Naive B cell (primary cell): Measurements from ENCODE around the gene KBTBD8. TPM values are rescaled to one million over a fixed set of nuclear protein-coding genes. Genes with fewer than 3 reads are reported as not detected.

ENCODE experiments used
- ATAC-seq, 2 donors: fragments of 150-1000 bp; cut with Tn5 transposase; 2 replicates each; pipeline ENCODE4 v1.10.0; 2021; ENCODE audit warnings: low read depth in 2 of 2, mild to moderate bottlenecking in 2 of 2, moderate library complexity in 2 of 2
- DNase-seq: peaks from one replicate; pipeline ENCODE4 v3.0.0; 2022
- H3K27ac Mint-ChIP-seq, 6 donors: one replicate each; pipeline ENCODE4 v1.8.0; 2020 to 2022; ENCODE audit warnings: mild to moderate bottlenecking in 6 of 6, mixed read lengths in 6 of 6, moderate library complexity in 5 of 6, inconsistent platforms in 2 of 6
- H3K27me3 Mint-ChIP-seq, 3 donors: one replicate each; pipeline ENCODE4 v1.8.0; 2021 to 2022; ENCODE audit warnings: mixed read lengths in 3 of 3, mild to moderate bottlenecking in 1 of 3
- H3K36me3 Mint-ChIP-seq, 2 donors: one replicate each; pipeline ENCODE4 v1.8.0; 2020 to 2022; ENCODE audit warnings: mixed read lengths in 2 of 2, inconsistent platforms in 1 of 2, mild to moderate bottlenecking in 1 of 2
- H3K4me1 Mint-ChIP-seq, 3 donors: one replicate each; pipeline ENCODE4 v1.8.0; 2020 to 2022; ENCODE audit warnings: mixed read lengths in 3 of 3, inconsistent platforms in 1 of 3, mild to moderate bottlenecking in 1 of 3, moderate library complexity in 1 of 3
- H3K4me3 Mint-ChIP-seq, 8 donors: one replicate each; pipeline ENCODE4 v1.8.0; 2020 to 2022; ENCODE audit warnings: mild to moderate bottlenecking in 8 of 8, mixed read lengths in 8 of 8, moderate library complexity in 8 of 8, inconsistent platforms in 2 of 8
- H3K9me3 Mint-ChIP-seq, 7 donors: one replicate each; pipeline ENCODE4 v1.8.0; 2020 to 2022; ENCODE audit warnings: mixed read lengths in 7 of 7, mild to moderate bottlenecking in 5 of 7, inconsistent platforms in 2 of 7, moderate library complexity in 1 of 7
- polyA plus RNA-seq, 6 donors: library from polyadenylated mRNA; unstranded; fragments of 300-500 nt; fragmentation: Illumina TruSeq; gene quantifications; one replicate each; pipeline ENCODE4 v1.2.3, GENCODE V29; 2021; ENCODE audit warnings: low read depth in 6 of 6

KBTBD8 gene
- polyA plus RNA-seq, 6 donors from 2014 or later, result 19.6 to 28.0 (median 21.9) TPM

GRCh38 chr3:66985336-66985920, 12.7 kb upstream of the KBTBD8 start:
- peaks cover 0 to 3% of the 10 kb centered on the region in 2 donors for H3K36me3 Mint-ChIP-seq
- no peak overlapping the region for H3K27ac Mint-ChIP-seq
- DNase-seq (no peak), ATAC-seq (no peak)
- H3K27me3 Mint-ChIP-seq, result peaks cover 8 to 16% (median 13%) of the 10 kb centered on the region in 3 donors
- no peaks in the 10 kb centered on the region for H3K9me3 Mint-ChIP-seq
- H3K4me3 Mint-ChIP-seq, result no peak overlapping the region
- H3K4me1 Mint-ChIP-seq, result peaks cover 0 to 4% (median 0%) of the 10 kb centered on the region in 3 donors

DNA sequence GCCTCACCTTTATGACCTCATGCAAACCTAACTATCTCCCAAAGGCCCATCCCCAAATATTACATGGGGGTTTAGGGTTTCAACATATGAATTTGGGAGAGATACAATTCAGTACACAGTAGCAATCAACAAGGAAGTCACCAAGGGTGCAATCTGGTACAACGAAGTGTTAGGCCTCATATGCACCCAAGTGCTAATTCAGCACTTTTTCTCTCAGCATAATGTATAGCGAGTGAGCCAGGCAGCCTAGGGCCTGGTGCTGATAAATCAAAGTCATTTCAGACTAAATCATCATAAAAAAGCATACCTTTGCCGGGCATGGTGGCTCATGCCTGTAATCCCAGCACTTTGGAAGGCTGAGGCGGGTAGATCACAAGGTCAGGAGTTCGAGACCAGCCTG, 11.7 kb upstream of the KBTBD8 start:
- ATAC-seq (no peak), DNase-seq (no peak)
- no peak overlapping the region for H3K4me3 Mint-ChIP-seq
- peaks cover 8 to 16% (median 13%) of the 10 kb centered on the region in 3 donors for H3K27me3 Mint-ChIP-seq
- no peaks in the 10 kb centered on the region for H3K9me3 Mint-ChIP-seq
- peaks cover 0 to 3% of the 10 kb centered on the region in 2 donors for H3K36me3 Mint-ChIP-seq
- peaks cover 0 to 4% (median 0%) of the 10 kb centered on the region in 3 donors for H3K4me1 Mint-ChIP-seq
- H3K27ac Mint-ChIP-seq, result no peak overlapping the region

DNA sequence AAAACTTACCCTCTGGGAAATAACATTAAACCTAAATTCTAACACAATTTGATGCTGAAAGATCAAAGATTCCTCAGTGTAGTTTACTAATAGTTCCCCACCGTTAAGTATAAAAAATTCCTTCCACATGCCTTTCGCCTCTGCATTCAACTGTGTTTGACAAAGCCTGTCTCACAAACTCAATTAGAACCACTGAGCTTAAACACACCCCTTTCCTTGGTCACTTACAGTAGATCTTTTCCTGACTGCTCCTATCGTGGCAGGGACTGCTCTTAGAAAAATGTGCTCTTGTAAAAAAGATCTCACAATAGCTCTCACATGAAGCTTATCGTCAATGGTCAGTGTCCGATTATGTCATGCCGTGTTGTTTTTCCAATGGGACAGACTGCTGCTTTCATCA, 8.9 kb upstream of the KBTBD8 start:
- DNase-seq (no peak), ATAC-seq (no peak)
- H3K9me3 Mint-ChIP-seq, result peaks cover 0 to 3% (median 0%) of the 10 kb centered on the region in 7 donors
- peaks cover 0 to 17% (median 16%) of the 10 kb centered on the region in 3 donors for H3K27me3 Mint-ChIP-seq
- no peak overlapping the region for H3K4me3 Mint-ChIP-seq
- no peak overlapping the region for H3K27ac Mint-ChIP-seq
- H3K36me3 Mint-ChIP-seq, result peaks cover 0 to 3% of the 10 kb centered on the region in 2 donors
- peaks cover 0 to 4% (median 0%) of the 10 kb centered on the region in 3 donors for H3K4me1 Mint-ChIP-seq

GRCh38 chr3:66989860-66990696, 8.0 kb upstream of the KBTBD8 start:
- H3K9me3 Mint-ChIP-seq, result peaks cover 0 to 3% (median 0%) of the 10 kb centered on the region in 7 donors
- DNase-seq (no peak), ATAC-seq (peak; percentile 75 to 80)
- H3K36me3 Mint-ChIP-seq, result peaks cover 0 to 3% of the 10 kb centered on the region in 2 donors
- peaks cover 0 to 4% (median 0%) of the 10 kb centered on the region in 3 donors for H3K4me1 Mint-ChIP-seq
- peaks cover 0 to 16% (median 14%) of the 10 kb centered on the region in 3 donors for H3K27me3 Mint-ChIP-seq
- H3K4me3 Mint-ChIP-seq, result peak overlapping the region in 4 of 8 donors; percentile 32 to 79 (median 61)
- peak overlapping the region in 2 of 6 donors; percentile 5 to 35 for H3K27ac Mint-ChIP-seq

- H3K9me3 Mint-ChIP-seq, result peaks cover 0 to 3% (median 0%) of the 10 kb centered on the region in 7 donors
- H3K4me3 Mint-ChIP-seq, result no peak overlapping the region
- no peak overlapping the region for H3K27ac Mint-ChIP-seq
- DNase-seq (no peak), ATAC-seq (no peak)
- peaks cover 0 to 4% (median 1%) of the 10 kb centered on the region in 3 donors for H3K4me1 Mint-ChIP-seq
- peaks cover 0 to 16% (median 14%) of the 10 kb centered on the region in 3 donors for H3K27me3 Mint-ChIP-seq
- H3K36me3 Mint-ChIP-seq, result no peaks in the 10 kb centered on the region
Observed at GRCh38 chr3:66991459-66991858, 6.6 kb upstream of the KBTBD8 start.

DNA sequence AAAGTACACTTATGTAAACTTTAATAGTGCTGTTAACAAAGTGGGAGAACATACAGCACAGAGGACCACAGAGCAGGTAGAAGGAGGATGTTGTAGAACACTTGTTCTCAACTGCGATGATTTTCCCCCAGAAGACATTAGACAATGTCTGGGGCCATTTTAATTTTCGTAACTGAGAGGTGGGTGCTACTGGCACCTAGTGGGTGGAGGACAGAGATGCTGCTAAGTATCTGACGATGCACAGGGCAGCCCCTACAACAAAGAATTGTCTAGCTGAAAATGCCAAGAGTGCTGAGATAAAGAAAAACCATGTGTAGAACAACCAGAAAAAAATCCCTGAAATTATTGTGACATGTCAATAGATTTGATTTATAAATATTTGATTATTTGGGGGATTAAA, 5.0 kb upstream of the KBTBD8 start:
- Mint-ChIP-seq H3K36me3 (no peaks in the 10 kb centered on the region), H3K4me1 (peaks cover 0 to 9% (median 9%) of the 10 kb centered on the region in 3 donors), H3K27ac (no peak overlapping the region), H3K27me3 (peaks cover 0 to 16% (median 14%) of the 10 kb centered on the region in 3 donors), H3K4me3 (no peak overlapping the region), H3K9me3 (peaks cover 0 to 3% (median 0%) of the 10 kb centered on the region in 7 donors)
- DNase-seq (no peak), ATAC-seq (no peak)

GRCh38 chr3:66994588-66994987, 3.5 kb upstream of the KBTBD8 start:
- no peak for DNase-seq
- Mint-ChIP-seq H3K27ac (no peak overlapping the region), H3K4me1 (peaks cover 7 to 16% (median 13%) of the 10 kb centered on the region in 3 donors), H3K27me3 (peaks cover 0 to 16% (median 14%) of the 10 kb centered on the region in 3 donors), H3K36me3 (no peaks in the 10 kb centered on the region), H3K9me3 (peaks cover 0 to 3% (median 0%) of the 10 kb centered on the region in 7 donors), H3K4me3 (no peak overlapping the region)
- no peak for ATAC-seq

GRCh38 chr3:66996696-66997095, 1.4 kb upstream of the KBTBD8 start:
- H3K27me3 Mint-ChIP-seq, result peaks cover 0 to 16% (median 14%) of the 10 kb centered on the region in 3 donors
- H3K9me3 Mint-ChIP-seq, result peaks cover 0 to 3% (median 0%) of the 10 kb centered on the region in 7 donors
- peaks cover 13 to 25% (median 25%) of the 10 kb centered on the region in 3 donors for H3K4me1 Mint-ChIP-seq
- no peak for ATAC-seq
- peak overlapping the region in 1 of 8 donors; percentile 39 for H3K4me3 Mint-ChIP-seq
- H3K27ac Mint-ChIP-seq, result no peak overlapping the region
- H3K36me3 Mint-ChIP-seq, result no peaks in the 10 kb centered on the region
- DNase-seq, result no peak

DNA sequence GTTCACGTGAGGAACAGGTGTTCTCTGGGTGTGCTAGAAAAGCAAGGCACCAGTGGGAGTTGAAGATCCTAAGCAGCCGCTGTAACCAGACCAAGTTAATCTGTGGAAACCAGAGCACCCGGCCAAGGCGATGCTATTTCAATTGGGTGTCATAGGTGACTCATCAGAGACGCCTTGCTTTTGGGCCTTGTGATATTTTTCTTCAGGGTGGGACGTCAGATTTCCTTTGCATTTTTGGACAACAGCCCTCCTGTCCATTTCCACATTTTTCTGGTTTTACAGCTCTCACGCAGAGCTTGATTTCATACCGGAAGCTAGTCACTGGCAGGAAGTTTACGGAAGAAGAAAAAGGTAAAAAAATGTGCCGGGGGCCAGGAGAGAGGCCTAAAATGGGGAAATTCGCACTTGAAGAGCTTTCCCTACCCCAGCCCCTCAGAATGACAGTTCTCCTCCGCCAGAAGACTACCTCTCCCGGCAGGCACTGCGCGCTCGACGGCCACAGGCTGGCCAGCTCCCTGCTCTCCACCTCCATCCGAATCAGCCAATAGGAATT, 471 bp upstream of the KBTBD8 start:
- peaks cover 0 to 14% (median 10%) of the 10 kb centered on the region in 3 donors for H3K27me3 Mint-ChIP-seq
- peak overlapping the region; percentile 47 to 98 (median 94) for H3K27ac Mint-ChIP-seq
- DNase-seq (no peak), ATAC-seq (no peak)
- no peaks in the 10 kb centered on the region for H3K36me3 Mint-ChIP-seq
- H3K4me3 Mint-ChIP-seq, result peak overlapping the region; percentile 93 to 100 (median 96)
- peaks cover 15 to 28% (median 26%) of the 10 kb centered on the region in 3 donors for H3K4me1 Mint-ChIP-seq
- H3K9me3 Mint-ChIP-seq, result peaks cover 0 to 3% (median 0%) of the 10 kb centered on the region in 7 donors

GRCh38 chr3:66998904-66999235, 763 bp downstream of the KBTBD8 start:
- Mint-ChIP-seq H3K27ac (peak overlapping the region; percentile 90 to 97 (median 94)), H3K9me3 (no peaks in the 10 kb centered on the region), H3K36me3 (peaks cover 9 to 10% of the 10 kb centered on the region in 2 donors), H3K4me1 (peaks cover 28 to 38% (median 35%) of the 10 kb centered on the region in 3 donors), H3K27me3 (peaks cover 0 to 4% (median 0%) of the 10 kb centered on the region in 3 donors), H3K4me3 (peak overlapping the region; percentile 93 to 100 (median 96))
- ATAC-seq (no peak), DNase-seq (no peak)

DNA sequence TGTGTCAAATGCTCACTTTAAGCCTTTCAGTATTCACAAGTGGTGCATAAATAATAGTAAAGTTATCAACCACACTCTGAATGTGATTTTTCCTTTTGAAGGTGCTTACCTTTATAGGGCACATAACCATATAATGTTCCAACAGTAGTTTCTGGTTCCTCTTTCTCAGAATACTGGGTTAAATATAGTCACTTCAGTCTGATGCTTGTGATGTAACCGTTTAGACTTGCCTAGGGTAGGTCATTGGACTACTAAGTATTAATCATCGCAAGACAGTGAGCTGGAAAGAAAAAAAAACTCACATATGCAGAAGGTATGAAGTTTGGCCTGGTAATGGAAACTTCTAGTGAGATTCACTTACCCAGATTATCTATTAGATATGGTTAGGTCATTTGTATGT, 1.9 kb downstream of the KBTBD8 start:
- DNase-seq (peak; percentile 76), ATAC-seq (peak; percentile 59 to 63)
- H3K4me3 Mint-ChIP-seq, result peak overlapping the region; percentile 65 to 100 (median 94)
- no peaks in the 10 kb centered on the region for H3K27me3 Mint-ChIP-seq
- peak overlapping the region; percentile 66 to 91 (median 86) for H3K27ac Mint-ChIP-seq
- peaks cover 14% of the 10 kb centered on the region in 2 donors for H3K36me3 Mint-ChIP-seq
- H3K9me3 Mint-ChIP-seq, result no peaks in the 10 kb centered on the region
- H3K4me1 Mint-ChIP-seq, result peaks cover 36 to 46% (median 44%) of the 10 kb centered on the region in 3 donors

DNA sequence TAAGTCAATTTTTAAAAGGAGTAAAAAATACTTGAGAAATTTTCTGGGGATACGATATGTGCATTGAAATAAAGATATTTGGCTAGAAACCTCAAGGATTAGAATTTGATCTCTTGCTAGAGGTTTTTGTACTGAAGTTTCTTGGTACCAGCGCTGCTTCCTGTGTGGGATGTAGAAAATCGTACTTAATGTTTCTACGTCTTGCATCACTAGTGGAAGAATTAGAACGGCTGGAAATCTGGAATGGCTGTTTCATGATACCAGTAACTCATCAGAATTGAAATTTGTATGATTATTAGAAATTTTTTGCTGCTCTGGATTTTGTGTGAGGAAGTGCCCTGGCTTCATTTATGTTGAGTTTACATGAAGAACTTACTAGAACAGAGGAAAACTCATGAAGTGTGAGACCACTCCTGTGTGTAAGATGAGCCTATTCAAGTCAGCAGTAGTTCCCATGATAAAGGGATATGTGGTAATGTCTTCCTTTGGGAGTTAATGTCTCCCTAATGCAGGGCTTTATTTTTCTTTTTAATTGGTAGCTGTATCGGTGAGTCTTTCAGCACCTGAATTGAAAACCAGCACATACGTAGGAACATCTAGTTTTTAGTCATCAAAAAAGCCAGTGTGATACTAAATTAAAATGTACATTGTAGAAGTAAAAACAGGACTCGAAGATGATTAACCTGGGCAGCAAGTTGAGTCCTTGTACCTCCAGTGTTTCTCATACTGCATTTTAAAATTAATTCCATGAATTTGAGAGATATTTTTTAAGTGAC, 3.2 kb downstream of the KBTBD8 start:
- peak overlapping the region; percentile 75 to 93 (median 89) for H3K27ac Mint-ChIP-seq
- no peak for DNase-seq
- no peaks in the 10 kb centered on the region for H3K9me3 Mint-ChIP-seq
- H3K27me3 Mint-ChIP-seq, result no peaks in the 10 kb centered on the region
- H3K36me3 Mint-ChIP-seq, result peaks cover 19 to 22% of the 10 kb centered on the region in 2 donors
- no peak for ATAC-seq
- peak overlapping the region; percentile 16 to 85 (median 70) for H3K4me3 Mint-ChIP-seq
- H3K4me1 Mint-ChIP-seq, result peaks cover 48 to 58% (median 55%) of the 10 kb centered on the region in 3 donors

DNA sequence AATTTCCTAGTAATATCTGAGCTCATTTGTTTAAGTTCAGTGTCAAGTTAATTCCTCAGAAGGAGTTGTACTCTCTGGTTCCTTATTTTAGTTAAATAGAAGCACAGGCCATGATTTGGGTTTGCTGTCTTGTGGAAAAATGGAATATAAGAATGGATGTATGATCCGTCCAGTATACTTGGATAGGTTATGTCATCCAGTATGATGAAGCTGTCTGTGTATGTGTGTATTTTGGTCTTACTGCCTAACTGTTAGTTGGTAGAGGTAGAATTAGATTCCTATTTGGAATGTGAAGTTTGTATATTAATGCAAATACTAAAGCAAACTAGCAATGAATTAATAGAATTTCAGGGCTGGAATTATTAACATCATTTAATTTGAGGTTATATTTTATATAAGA, 7.9 kb downstream of the KBTBD8 start:
- Mint-ChIP-seq H3K9me3 (no peaks in the 10 kb centered on the region), H3K4me3 (peak overlapping the region; percentile 58 to 89 (median 80)), H3K27me3 (no peaks in the 10 kb centered on the region), H3K27ac (peak overlapping the region; percentile 25 to 98 (median 80)), H3K4me1 (peaks cover 56 to 73% (median 68%) of the 10 kb centered on the region in 3 donors), H3K36me3 (peaks cover 43 to 44% of the 10 kb centered on the region in 2 donors)
- ATAC-seq (no peak), DNase-seq (no peak)
